ENCODE data around the gene PLEKHA8.

The PLEKHA8 gene

DNA sequence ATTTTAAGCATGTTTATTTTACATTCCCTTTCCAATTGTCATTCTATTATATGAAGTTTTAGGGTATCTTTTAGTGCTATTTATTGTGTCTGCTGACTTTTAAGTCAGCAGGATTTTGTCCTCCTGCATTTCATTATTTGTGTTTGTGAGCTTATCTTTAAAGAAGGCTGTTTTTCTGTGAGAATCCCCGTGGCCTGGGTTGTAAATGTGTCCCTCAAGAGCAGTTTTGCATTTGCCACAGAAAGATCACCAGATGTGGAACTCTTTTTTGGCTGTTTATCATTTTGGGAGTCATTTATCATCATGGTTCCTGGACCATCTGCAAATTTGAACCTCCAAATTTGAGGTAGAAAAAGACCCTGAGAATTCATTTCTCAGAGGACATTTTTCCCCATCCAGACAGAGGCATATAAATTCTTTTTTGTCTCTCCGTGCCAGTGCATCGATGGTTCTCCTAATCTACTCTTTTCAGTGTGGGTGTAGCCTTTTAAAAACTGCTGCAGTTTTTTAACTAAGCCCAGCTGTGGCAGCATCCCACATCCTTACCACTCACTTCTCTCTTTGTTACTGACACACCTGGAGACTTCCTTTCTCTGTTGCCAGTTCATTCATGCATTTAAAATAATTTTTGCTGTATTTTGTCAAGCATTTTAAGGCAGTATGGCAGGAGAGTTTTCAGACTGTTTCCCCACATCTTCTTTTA, 86.5 kb downstream of the PLEKHA8 start:
- DNase-seq, result no peak

- no peak for DNase-seq
Observed at GRCh38 chr7:30115709-30116297, 87.6 kb downstream of the PLEKHA8 start.

DNA sequence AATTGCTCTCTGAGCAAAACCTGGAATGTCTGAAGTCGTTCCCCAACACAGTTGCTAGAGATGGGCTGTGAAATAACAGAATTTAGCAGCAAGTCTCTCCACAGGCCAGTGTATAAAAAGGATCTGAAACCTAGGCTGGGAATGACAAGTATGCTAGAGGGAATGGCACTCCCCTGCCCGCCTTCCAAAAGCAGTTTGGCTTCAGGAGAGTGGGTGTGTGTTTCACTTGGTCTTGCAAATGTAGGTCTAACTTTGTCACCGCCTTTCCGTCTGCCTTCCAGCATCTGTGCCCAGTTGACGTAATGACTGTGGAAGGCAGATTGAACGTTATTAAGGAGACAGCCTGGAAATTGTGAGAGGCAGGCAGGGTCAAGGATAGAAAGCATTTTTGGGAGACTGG, 88.6 kb downstream of the PLEKHA8 start:
- no peak for DNase-seq

- DNase-seq, result no peak
Observed at GRCh38 chr7:30117896-30118295, 89.7 kb downstream of the PLEKHA8 start.

GRCh38 chr7:30119890-30120577, 91.8 kb downstream of the PLEKHA8 start:
- DNase-seq, result no peak

GRCh38 chr7:30133736-30134610, 105.8 kb downstream of the PLEKHA8 start:
- DNase-seq, result no peak

DNA sequence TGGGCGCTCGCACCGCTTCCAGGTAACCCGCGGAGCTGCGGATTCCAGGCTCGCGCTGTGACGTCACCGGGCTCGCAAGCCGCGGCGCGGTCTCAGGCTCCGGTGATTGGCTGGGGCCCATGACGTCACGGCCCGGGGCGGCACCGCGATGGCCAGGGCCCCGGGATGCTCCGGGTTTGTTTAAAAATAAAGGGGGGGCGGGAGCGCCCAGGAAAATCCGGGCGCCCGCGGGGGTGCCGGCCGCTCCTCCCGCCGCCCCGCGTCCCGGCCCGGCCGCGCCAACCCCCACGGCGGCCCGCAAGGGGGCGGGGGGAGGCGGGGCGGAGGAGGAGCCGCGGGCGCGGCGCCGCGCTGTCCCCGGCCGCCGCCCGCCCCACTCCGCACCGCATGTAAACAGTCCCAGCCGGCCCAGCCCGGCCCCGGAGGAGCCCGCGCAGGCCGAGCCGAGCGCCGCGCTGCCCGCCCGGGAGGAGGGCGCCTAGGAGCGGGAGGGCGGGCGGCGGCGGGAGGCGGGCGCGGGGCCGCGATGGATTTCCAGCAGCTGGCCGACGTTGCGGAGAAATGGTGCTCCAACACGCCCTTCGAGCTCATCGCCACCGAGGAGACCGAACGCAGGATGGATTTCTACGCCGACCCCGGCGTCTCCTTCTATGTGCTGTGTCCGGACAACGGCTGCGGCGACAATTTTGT, 106.5 kb downstream of the PLEKHA8 start, which contains the start of gene MTURN:
Gene MTURN, plus strand, starts transcription at position 376 of the 690 bp plus-strand sequence. Its CDS starts 151 bp downstream, at position 527.
- peak; percentile 89 for DNase-seq

DNA sequence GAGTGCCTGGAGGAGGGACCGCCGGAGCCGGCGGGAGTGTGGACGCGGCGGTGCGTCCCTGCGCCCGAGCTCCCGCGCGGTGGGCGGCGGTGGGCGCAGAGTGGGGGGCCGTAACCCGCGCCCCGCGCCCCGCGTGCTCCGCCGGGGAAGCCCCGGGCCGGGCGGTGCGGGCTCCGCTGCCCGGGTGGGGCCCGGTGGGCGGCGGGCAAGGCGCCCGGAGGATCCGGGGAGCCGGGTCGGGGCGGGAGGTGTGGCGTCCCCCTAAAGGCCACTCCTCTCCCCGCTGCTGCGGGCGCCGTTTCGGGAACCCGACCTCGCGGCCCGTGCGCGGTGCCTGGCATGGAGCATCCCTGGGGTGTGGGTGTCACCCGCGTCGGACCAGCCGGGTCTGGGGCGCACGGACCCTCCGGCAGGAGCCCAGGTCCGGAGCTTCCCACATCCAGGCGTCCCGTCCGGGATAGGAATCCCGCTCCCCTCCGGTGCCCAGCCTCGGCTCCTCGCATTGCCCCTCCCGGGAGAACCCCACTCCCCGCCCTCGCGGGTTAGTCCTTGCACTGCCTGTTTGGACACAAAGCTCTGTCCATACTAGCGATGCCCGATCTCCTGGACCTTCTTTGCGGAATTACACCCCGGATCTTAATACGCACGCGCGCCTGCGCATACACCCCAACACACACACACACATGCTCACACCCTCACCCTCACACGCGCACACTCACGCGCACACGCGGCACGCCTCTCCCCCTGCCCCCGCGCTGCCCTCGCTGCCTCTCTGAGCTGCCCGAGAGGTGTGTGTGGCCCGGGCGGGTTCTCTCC, 107.3 kb downstream of the PLEKHA8 start:
- peak; percentile 56 for DNase-seq

DNA sequence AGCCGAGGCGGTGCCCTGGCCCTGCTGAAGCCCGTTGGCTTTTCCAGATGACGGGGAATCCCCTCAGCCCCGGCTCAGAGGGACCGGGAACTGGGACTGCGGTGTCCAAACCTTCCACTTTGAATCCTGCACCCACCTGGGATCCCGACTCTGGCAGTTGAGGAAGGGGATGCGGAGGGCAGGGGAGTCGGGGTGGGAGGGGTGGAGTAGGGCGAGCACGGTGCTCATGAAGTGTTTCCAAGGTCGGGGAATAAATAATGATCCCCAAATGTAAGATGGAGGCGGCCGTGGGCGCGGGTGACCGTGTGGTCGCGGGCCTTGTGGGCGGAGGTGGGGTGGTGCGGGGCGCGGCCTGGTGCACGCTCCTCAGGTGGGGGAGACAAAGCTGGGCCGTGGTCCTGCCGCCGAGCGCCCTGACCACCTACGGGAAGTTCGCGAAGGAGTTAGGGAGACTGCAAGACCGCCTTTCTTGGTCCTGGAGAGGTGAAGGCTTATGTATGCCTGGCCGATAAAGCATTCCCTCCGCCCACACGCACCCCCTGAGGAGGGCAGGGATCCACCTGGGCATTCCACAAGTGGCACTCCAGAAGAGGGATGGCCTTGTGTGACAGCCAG, 108.0 kb downstream of the PLEKHA8 start:
- DNase-seq, result peak; percentile 23

GRCh38 chr7:30136743-30137485, 108.7 kb downstream of the PLEKHA8 start:
- DNase-seq, result no peak

DNA sequence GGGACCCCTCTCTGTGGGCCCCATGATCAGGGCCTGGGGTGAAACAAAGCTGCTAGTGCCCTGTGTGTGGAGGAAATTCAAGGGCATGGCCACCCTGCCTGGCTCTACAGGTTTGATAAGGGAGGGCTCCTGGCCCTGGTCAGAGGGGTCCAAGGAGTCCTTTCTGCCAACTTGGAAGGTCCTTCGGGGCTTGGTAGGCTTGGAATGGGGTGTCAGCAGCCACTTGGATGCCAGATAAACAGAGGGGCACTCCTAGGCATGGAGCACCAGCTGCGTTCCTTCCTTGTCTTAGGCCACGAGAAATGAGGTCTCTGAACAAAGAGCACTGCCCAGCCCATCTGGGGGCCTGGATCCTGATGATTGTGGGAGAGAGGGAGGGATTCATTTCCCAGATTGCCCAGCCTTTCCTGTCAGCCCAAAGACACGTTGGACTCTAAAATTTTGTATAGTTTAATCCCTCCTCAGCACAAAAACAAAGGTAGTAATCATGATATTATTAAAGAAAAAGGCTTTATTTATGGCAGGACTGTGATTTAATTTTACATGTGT, 111.7 kb downstream of the PLEKHA8 start:
- DNase-seq, result no peak

GRCh38 chr7:30140456-30140855, 112.2 kb downstream of the PLEKHA8 start:
- DNase-seq, result no peak

DNA sequence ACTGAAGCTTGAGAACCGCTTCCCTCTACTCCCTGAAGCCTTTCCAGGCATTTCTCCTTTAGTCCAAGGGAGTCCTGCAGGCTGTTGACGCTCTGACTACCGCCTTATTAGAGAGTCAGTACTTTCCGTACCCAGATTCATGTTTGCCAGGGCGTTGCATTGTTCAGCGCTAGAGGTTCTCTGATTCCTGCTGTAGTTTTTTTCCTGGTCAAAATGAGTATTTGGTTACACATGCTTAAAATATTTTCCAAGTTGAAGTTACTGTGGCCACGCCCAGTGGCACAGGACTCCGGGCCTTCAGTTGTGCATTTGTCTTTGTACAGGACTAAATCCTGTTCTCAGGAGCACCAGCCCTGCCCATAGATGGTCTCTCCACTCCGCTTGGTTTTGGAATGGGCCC, 114.5 kb downstream of the PLEKHA8 start:
- DNase-seq, result no peak

DNA sequence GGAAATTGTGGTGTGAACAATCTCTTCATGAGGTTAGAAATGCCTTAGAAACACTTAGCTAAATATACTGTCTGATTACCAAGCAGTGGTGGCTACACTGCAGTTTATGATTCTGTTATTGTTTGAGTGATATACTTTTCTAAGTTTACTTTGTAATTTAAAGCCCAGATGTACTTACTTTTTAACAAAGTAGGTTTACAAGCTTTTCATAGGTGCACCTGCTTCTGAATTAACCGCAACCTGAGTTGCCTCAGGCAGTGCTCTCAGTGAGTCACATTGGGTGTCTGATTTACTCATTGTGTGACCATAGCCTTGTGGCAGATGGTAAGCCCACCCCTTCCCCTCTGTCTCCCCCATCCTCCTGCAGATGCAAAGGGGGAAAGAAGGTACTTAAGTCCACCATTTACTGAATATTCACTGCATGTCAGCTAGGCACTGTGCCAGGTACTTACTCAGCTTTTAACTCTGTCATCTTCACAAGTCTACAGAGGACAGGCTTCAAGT, 115.6 kb downstream of the PLEKHA8 start:
- peak; percentile 89 for DNase-seq

GRCh38 chr7:30144657-30145306, 116.6 kb downstream of the PLEKHA8 start:
- no peak for DNase-seq

DNA sequence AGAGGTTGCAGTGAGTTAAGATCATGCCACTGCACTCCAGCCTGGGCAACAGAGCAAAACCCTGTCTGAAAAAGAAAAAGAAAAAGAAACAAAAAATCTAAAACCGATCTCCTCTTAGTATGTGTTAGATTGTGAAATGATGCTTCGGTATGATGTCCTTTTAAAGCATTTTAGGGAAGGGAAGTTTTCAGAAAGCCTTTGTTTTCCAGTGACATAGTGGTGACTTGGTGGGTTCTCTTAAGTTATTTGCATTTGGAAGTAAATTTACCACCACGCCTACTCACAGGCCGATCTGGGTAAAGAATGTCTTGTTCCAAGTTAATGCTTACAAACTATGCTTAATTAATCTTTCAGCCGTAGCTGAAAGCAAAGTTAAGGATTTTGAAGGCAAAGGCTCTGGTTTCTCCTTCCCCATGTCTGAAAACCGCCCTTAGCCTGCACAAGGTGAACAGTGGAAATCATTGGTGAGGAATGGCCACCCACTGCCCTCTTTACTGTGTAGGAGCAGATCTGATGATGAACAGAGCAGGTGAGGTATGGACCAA, 117.3 kb downstream of the PLEKHA8 start:
- DNase-seq, result no peak

- DNase-seq, result no peak
Observed at GRCh38 chr7:30146127-30146612, 118.0 kb downstream of the PLEKHA8 start.

DNA sequence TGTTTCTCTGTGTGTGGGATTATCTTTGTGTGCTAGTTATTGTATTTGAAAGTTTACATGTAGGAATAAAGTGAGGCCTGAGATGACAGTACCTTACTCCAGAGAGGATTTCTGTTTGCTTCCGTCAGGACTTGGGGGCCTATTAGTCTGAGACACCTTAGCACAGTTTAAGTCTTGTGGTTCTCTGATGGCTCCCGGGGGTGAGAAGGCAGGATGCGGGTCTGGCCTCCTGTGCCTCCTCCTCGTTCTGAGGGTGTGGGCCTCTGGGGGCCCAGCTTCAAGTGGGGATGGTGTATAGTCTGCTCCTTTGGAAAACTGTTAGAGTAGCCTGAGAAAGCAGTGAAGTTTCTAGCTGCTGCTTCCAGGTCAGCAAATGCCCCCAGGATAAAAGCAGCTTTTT, 119.0 kb downstream of the PLEKHA8 start:
- DNase-seq, result no peak

GRCh38 chr7:30147785-30148184, 119.6 kb downstream of the PLEKHA8 start:
- no peak for DNase-seq
